ENCODE data around the gene PORCN. TPM values are rescaled to one million over a fixed set of nuclear protein-coding genes. Genes with fewer than 3 reads are reported as not detected.

PORCN gene
- total and polyA plus RNA-seq, 2 of the 13 experiments (the other 11 are each of a cell fraction or from before 2014, with no cell fraction given), result 3.9 to 5.8 TPM

GRCh38 chrX:48491809-48492208 is 17.0 kb upstream of the PORCN start:
- Histone ChIP-seq H3K9me3 (ENCODE audit: low read length) (no peaks in the 10 kb centered on the region), H3K27ac (ENCODE audit: extremely low read length, insufficient read depth, low read length) (no peak overlapping the region), H3K9ac (ENCODE audit: insufficient read depth, low read depth, low read length) (no peak overlapping the region), H3K4me1 (ENCODE audit: insufficient read depth, low read length) (peaks cover 26% of the 10 kb centered on the region), H2AFZ (ENCODE audit: low read length) (no peak overlapping the region), H3K27me3 (ENCODE audit: control insufficient read depth in 1 of 2, insufficient read depth in 2 of 2, low read length in 2 of 2) (no peaks in the 10 kb centered on the region; a peak in 1 of 5 replicates), H3K4me2 (ENCODE audit: low read depth, low read length) (no peak overlapping the region), H3K79me2 (ENCODE audit: insufficient read depth, low read length) (no peaks in the 10 kb centered on the region), H3K4me3 (replicated peaks in 1 of 3; ENCODE audit: insufficient read depth in 1 of 3, low read depth in 2 of 3, low read length in 3 of 3) (no peak overlapping the region), H3K36me3 (replicated peaks in 1 of 2; ENCODE audit: control insufficient read depth in 1 of 2, insufficient read depth in 2 of 2, low read length in 2 of 2) (no peaks in the 10 kb centered on the region), H4K20me1 (ENCODE audit: insufficient read depth, low read length) (no peaks in the 10 kb centered on the region)
- FAIRE-seq (no peak), DNase-seq (ENCODE audit: low spot score) (no peak), ATAC-seq (no peak)
- intact Hi-C loops (cut with micrococcal nuclease; ENCODE audit: unreplicated experiment) (loop anchor here (10.0 kb wide), 1 partner anchor 407 kb away; no protein-coding TSS in a partner anchor), in situ Hi-C loops (cut with HindIII; ENCODE audit: extremely low pct_ligation_motif_present, low pct_unique_long_range_greater_than_20kb) (loop anchor here (5.0 kb wide), 1 partner anchor 410 kb away; no protein-coding TSS in a partner anchor)
- BruUV-seq (replicated peaks), result no TSS peak
- ChIA-PET CTCF (ENCODE audit: low intra/inter-chr PET ratio, low total read pairs) (no interaction called here), POLR2A (no interaction called here)
- no CpG with 5 or more reads among the region's 9 CpGs for WGBS (ENCODE audit: low lambda C conversion rate)
- TF ChIP-seq ZIK1 (CRISPR knock-in tag; IDR thresholded peaks at IDR 0.05; ENCODE audit: borderline replicate concordance, low read depth) (no peak), ZHX1 (CRISPR knock-in tag; IDR thresholded peaks at IDR 0.05; ENCODE audit: low read depth) (no peak), ELF1 (CRISPR knock-in tag; IDR thresholded peaks at IDR 0.05) (no peak), ZFP36L1 (CRISPR knock-in tag; IDR thresholded peaks at IDR 0.05) (no peak), TOE1 (CRISPR knock-in tag; IDR thresholded peaks at IDR 0.05) (no peak), MXI1 (IDR thresholded peaks at IDR 0.05; ENCODE audit: borderline replicate concordance, low read depth, low read length) (no peak), WIZ (CRISPR knock-in tag; IDR thresholded peaks at IDR 0.05) (no peak), HNRNPUL1 (IDR thresholded peaks at IDR 0.05; ENCODE audit: low read depth, low read length) (no peak), MAFG (CRISPR knock-in tag; IDR thresholded peaks at IDR 0.05) (no peak), THAP11 (CRISPR knock-in tag; IDR thresholded peaks at IDR 0.05) (no peak), ZNF891 (CRISPR knock-in tag; IDR thresholded peaks at IDR 0.05) (no peak), ZNF740 (CRISPR knock-in tag; IDR thresholded peaks at IDR 0.05) (no peak), FOXO4 (CRISPR knock-in tag; conservative IDR thresholded peaks at IDR 0.05) (no peak), MAFF (IDR thresholded peaks at IDR 0.05; ENCODE audit: low read depth, low read length) (no peak), KAT8 (CRISPR knock-in tag; IDR thresholded peaks at IDR 0.05) (no peak), ZNF484 (CRISPR knock-in tag; IDR thresholded peaks at IDR 0.05; ENCODE audit: borderline replicate concordance, low read depth) (no peak), ZC3H4 (CRISPR knock-in tag; IDR thresholded peaks at IDR 0.05; ENCODE audit: borderline replicate concordance) (no peak), SOX6 (IDR thresholded peaks at IDR 0.05) (no peak), SOX6 (CRISPR knock-in tag; IDR thresholded peaks at IDR 0.05) (no peak), ATF2 (CRISPR knock-in tag; IDR thresholded peaks at IDR 0.05) (no peak)

Measured in HepG2 (cell line).